Stimulated activated CD8-positive, alpha-beta memory T cell treated with anti-CD3 and anti-CD28 coated beads, Interleukin-15, amount 100 ng/mL, for 1 hour (primary cell): ENCODE results near the gene CCR8.

ENCODE experiments used
- DNase-seq: peaks from one replicate; pipeline ENCODE4 v3.0.0-alpha.2; 2020; ENCODE audit warnings: low read depth

The CCR8 gene, protein sequence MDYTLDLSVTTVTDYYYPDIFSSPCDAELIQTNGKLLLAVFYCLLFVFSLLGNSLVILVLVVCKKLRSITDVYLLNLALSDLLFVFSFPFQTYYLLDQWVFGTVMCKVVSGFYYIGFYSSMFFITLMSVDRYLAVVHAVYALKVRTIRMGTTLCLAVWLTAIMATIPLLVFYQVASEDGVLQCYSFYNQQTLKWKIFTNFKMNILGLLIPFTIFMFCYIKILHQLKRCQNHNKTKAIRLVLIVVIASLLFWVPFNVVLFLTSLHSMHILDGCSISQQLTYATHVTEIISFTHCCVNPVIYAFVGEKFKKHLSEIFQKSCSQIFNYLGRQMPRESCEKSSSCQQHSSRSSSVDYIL

DNA sequence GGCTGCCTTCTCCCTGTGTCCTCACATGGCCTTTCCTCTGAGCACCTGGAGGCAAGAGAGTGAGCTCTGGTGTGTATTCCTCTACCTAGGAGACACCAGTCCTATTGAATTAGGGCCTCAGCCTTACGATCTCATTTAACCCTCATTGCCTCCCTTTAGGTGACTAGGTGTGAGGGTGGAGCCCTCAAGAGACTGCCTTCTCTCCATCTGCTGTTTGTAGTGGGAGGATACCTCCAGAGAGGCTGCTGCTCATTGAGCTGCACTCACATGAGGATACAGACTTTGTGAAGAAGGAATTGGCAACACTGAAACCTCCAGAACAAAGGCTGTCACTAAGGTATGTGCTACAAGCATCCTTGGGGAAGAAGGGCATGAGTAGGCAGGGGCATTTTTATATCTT is at the start of gene CCR8:
TSS of gene CCR8 (plus strand) at position 217 of the 400 bp plus-strand sequence. CDS start 2,623 bp downstream, outside the sequence.
- no peak for DNase-seq

DNA sequence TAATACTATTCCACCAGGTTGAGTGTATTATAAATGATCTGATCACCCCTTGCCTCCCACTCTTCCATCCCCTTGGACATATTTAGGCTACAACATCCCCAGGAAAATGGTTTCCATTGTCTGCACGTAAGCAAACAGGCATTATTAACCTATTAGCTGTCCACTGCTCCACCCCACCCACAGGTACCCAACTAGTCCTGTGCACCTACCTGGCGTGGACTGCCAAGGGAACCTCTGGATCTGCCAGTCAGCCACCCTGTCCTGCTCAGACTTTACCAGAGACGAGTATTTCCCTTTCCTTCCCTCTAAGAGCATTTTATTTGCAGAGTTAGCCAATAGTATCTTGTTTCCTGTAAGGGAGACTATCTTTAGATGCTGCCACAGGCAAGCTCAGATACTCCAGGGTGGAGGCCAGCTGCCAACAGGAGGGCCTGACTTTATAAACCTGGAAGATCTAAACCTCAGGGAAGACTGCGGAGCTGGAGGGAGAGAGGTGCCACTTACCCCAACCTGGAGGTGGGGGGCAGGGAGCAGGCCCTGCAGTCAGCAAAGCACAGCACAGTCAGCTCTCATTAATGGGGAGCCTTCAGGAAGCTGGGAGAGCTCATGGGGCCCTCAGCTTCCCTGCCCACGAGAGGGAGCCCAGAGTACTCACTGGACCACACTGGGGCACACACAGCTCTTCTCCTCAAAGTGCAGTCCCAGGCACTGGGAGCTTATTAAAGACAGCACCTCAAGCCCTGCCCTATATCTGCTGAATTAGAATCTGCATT is 49.6 kb upstream of the CCR8 start, which contains the start of gene CX3CR1:
TSS of gene CX3CR1 (minus strand) at position 292 of the 773 bp plus-strand sequence. CDS start 13,527 bp downstream, outside the sequence.
- DNase-seq = no peak

DNA sequence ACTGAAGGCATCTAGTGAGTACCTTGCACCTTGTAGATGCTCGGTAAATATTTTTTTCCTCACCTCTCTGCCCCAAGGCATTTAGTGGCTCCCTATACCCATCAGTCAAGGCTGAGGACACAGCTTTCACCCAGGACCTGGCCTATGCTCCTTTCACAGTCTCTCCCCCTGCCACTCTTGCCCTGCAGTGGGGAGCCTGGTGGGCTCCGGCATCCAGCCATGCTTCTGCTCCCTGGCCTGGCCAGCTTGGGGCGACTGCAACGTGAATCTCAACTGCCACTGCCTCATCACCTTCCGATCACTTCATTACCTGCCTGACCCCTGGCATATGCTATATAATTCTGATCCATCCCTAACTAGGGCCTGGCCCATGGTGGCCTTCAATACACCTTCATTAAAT is 48.9 kb upstream of the CCR8 start:
- no peak for DNase-seq

DNA sequence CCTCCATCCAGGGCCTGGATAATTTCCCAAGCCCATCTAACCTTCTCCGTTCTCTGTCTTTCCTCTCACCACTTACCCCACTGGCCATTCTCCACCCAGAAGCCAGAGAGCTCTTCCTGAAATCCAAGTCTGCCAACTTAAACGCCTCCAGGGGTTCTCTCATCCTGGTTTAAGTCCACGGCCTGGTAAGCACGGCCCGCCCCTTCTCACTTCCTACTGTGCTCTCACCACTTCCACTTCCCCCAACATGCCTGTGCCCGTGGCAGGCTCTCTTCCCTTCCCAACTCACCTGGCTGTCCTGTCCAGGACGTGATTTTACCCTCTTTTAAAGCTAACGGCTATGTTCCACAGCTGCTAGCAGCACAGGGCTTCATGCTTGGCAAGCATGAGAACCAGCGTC is 48.0 kb upstream of the CCR8 start:
- DNase-seq = no peak

DNA sequence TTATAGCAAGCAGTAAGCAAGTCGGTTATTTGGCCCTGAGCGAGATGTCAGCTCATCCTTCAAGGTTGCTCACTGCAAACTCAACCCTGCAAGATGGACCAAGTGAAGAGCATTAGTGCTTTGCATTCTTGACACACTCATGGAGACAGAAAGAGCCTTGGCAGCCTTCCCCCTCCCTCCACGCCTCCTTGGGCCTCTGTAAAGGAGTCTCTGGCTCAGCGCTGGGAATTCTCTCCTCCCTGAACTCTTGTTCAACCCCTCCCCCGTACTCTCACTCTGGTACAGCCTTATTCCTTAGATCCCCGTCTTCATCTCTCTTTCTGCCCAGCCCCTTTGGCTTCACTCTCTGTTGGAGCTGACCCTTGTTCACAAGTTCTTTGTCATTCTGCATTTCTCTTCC is 47.5 kb upstream of the CCR8 start:
- DNase-seq = no peak

DNA sequence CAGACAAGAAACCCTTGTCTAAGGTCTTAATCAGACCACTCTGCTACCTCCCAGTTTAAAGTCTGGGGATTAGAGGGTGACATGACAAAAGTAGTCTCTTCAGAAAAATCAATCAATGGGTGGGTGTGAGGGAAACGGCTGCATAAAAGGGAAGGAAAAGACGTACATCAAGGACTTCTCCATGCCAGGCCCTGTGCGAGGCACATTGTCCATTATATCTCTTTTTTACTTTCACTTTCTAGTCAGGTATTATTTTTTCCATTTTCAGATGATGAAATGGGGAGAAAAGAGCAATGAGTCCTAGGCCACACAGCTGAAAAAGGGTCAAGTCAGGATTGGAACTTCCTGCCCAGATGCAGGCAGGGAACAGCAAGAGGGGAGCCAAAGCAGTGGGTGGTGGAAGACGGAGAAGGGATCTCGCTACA is 45.0 kb upstream of the CCR8 start:
- no peak for DNase-seq

DNA sequence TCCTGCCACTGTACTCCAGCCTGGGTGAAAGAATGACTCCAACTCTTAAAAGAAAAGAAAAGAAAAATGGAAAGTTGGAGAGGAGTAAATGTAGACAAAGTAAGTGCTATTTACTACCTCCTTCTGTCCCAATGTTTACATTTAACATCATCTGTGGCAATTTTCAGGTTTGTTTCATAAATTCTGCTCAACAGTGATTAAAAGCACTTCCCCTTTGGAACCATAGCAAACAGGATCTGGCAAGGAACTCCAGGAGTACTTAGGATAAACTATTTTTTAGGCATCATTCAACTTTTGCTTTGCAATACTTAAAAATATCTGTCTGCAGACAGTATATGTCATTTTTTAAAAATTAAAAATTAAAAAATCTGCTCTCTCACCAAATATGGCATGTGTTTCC is 44.2 kb upstream of the CCR8 start:
- no peak for DNase-seq

DNA sequence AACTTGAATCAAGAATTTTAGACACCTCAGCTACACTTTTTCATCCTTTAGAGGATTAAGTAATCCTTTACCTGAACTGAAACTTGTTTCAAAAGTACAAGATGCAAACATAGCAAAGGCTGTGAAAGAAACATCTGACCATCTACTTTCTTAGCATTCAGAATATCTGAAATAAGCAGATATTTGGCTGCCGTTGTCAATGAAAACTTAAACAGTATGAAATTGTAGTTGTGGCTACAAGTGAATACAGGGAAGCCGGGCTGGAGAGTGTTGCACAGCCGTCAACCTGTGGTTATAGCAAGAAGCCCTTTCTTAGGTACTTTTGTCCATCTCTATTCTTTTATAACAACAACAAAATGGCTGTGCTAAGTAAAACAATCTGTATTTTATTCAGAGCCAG is 42.7 kb upstream of the CCR8 start:
- no peak for DNase-seq

DNA sequence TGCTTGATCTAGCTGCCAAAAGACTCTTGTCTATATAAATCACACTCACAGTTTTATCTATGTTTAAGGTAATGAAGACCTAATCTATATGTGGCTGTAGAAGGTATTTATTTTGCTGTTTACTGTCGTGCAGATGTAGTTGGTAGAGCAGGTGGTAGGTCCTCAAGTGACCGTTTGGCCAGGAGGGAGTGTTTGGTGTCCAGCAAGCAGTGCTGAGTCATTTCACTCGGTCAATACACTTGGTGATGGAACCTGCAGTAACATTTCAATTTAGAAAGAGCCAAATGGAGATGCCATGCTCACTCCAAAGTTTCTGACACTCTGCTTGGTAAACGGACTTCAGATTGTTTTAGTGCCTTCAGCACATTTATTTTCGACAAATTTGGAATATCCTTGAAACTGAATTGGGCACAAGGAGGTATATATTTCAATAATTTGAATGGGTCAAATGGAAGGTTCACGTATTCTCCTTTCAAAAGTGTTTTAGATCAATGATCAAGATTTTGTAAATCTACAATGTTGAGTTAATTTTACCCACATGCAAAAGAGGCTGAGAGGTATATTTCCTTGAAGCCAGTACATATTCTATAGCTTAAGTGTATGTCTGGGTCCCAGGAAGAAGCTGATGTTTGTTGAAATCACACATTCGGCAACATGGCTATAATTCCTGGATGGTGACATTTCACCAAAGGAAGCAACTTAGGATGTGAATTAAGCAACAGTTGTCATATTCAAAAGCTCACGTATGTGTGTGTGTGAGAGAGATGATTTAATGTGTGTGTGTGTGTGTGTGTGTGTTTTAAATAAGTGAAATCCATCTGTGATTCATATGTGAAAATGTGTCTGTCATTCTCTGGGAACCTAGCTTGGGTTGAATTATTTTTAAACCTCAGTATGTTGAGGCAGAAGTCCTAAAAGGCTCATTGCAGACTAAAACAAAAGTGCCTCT is 42.0 kb upstream of the CCR8 start:
- DNase-seq = no peak

DNA sequence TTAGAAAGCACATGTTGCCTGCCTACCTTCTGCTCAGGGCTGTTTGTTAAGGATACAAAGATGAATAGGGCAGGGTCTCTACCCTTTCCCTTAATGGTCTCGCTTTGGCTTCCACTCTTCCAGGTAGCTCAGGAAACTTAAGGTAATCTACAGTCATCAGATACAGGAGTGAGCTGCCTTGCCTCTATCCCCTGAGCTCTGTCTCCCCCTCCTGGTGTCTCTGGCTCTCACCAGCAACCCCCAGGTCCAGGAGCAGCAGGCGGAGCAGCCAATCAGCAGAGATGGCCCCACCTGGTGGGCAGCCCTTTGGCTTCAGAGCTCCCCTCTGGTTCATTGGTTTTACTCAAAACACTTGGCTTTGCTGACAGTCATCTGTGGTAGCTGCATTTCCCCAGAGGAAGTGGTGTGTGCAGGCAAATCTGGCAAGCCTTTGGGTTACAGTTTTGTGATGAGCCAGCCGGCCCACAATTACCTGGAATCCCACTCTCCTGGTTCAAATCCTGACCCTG is 41.2 kb upstream of the CCR8 start:
- DNase-seq = peak; percentile 69

DNA sequence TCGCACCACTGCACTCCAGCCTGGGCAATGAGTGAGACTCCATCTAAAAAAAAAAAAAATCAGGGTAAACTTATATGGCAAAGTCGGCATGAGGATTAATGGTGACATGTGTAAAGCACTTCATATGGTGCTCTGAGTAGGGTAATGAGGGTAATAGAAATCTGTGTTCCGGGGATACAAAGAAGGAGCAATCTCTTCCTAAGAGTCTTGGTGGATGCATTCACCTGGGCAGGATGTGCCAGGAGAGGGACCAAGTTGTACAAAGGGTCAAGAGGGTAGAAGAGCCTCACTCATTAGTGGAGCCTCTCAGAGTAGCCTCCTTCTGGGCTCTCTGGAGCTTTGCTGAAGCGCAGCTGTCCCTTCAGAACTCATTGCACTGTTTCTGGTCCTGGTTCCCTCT is 40.4 kb upstream of the CCR8 start:
- no peak for DNase-seq

DNA sequence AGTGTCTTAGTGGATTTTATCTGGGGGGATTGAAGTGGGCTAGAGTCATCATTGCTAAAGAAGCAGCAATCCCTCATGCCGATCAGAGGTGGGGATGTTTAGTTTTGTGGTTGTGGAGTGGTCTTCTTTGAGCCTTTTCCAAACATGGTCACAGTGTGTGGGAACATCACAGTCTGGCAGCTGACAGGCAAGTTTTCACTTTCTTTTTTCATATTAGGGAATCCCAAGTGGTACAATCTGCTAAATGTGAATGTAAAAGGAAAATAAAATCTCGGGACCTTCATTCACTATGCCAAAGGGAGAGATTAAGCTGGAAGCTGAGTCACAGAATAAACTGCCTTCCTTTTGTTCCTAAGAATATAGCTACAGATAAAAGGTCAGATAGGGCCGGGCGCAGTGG is 39.3 kb upstream of the CCR8 start:
- no peak for DNase-seq

DNA sequence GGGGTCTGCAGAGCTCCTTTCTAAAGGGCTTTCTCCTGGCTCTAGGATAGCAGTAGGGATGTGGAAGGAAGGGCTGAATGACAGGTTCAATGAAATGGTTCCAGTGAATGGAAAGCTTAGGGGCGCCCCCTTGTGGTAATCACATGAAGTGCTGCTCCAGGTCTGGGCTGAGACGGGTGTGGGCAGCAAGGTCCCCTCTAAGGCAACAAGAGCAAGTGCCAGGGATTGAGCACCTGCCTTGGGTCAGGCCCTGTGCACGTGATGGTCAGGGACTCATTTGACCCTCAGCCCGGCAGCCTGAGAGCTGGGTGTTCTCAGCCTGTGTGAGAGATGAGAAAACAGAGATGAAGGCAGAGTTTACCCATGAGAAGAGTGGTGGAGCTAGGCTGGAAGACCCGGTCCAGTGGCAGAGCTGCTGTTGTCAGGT is 37.6 kb upstream of the CCR8 start:
- DNase-seq = peak; percentile 63

DNA sequence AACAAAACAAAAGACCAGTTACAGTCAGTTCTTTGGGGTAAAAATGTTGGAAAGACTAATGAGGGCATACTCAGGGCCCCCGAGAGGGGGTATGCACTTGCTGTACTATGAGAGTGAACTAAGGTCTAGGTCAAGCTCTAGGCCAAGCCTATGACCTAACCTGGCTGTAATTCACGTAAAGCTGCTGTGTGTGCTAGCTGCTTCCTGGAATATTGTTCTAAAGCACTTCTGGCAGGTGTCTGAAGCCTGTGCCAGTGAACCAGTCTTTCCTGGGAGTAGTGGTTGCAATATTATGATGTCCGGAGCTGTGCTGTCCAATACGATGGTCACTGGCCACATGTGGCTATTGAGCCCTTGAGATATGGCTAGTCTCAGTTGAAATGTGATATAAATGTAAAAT is 36.5 kb upstream of the CCR8 start:
- no peak for DNase-seq

DNA sequence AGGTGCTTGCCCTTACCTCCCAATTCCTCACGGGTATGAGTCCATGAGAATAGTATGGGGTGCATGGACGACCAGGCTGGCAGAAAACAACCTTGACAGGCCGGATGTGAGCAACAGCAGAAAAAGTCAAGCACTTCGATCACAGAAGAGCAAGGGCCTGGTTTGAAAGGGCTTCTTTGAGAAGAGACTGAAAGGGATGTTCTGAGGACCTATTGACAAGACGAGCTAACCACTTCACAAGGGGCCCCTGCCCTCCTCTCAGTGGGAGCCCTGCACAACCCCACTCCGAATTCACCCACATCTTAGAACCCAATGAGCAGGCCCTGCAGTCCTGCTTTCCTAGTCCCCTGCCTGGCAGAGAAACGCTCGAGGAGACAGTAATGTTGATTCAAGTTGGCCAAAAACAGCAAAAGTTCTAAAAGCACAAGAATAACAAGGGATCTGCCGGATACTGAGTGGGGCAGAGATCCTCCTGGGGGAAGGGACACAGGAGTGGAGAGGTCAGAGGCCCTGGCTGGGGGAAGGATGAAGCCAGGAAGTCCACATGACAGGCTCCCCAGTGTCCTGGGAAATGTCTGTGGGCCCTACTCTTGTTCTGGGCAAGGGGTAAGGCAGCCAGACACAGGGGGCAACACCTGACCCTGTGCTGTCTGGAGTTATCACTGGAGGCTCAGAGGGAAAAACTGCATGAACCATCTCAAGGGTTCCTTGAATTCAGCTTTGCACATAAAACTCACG is 34.9 kb upstream of the CCR8 start:
- no peak for DNase-seq

DNA sequence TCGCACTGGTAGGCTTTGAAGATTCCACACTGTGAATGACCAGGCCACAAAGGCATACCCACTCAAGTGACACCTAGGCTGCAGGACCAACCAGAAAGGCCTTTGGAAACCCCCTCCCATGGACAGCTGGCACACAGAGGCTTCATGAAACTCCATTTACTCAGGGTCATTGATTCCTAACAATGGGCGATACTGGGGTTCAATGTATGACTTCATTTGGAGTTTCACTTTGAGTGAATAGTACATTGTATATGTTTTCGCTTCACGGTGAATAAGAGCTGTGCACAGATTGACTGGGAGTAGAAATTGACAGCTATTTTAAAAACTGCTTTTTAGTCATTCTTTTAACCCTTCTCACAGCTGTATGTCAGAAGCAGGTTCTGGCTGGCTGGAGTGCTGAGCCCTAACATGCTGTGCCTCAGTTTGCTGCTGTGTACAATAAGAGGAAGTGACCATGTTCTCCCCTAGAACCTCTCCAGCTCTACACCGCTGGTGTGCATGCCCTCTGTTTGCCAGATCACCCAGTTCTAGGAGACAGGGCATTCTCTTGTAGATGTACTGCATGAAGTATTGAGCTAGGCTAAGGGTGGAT is 34.2 kb upstream of the CCR8 start:
- DNase-seq = no peak

DNA sequence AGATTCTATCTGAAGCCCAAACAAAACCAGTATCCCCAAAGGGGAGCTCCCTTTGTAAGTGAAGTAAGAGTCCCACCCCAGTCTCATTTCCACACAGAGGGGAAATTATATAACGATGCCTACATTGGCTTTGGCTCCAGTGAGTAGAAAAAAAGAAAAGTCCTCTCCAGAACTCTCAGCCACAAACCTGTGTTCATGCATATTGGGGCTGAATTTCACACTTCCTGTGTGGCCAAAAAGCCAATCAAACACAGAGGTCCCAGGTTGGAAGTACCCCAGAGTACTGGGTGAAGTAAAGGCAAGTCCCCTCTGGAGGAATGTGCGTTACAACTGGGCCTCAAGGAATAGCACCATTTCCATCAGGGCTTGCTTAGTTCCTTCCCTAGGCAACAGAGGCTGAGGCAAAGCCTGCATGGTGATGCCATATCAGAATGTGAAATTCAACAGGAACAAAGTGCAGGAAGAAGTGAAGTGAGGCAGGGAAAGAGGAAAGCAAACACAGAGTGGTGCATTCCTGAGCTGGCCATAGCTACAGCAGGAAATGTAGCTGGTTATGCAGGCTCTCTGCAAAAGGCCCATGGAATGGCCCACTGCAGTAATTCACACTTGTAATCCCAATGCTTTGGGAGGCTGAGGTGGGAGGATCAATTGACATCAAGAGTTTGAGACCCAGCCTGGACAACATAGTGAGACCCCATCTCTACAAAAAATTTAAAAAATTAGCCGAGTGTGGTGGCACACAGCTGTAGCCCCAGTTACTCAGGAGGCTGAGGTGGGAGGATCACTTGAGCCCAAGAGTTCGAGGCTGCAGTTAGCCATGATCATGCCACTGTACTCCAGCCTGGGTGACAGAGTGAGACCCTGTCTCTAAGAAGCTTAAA is 33.1 kb upstream of the CCR8 start:
- no peak for DNase-seq

DNA sequence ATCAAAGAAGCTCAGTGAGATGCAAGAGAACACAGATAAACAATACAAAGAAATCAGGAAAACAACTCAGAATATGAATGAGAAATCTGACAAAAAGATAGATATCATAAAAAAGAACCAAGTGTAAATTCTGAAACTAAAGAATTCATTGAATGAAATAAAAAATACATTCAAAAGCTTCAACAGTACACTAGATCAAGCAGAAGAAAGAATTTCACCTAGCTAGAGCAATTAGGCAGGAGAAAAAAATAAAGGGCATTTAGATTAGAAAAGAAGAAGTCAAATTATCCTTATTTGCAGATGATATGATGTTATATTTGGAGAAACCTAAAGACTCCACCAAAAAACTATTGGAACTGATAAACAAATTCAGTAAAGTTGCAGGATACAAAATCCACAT is 30.2 kb upstream of the CCR8 start:
- DNase-seq = no peak

DNA sequence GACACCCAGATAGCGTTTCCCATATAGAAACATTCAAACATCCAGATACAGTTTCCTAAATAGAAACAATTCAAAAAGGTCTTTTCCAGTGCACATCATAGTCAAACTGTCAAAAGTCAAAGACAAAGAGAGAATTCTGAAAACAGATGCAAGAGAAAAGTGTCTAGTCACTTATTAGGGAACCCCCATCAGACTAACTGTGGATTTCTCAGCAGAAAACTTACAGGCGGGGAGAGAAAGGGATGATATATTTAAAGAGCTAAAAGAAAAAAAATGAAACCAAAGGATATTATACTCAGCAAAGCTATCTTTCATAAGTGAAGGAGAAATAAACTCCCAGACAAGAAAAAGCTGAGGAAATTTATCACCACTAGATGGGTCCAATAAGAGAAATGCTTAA is 27.3 kb upstream of the CCR8 start:
- DNase-seq = no peak

DNA sequence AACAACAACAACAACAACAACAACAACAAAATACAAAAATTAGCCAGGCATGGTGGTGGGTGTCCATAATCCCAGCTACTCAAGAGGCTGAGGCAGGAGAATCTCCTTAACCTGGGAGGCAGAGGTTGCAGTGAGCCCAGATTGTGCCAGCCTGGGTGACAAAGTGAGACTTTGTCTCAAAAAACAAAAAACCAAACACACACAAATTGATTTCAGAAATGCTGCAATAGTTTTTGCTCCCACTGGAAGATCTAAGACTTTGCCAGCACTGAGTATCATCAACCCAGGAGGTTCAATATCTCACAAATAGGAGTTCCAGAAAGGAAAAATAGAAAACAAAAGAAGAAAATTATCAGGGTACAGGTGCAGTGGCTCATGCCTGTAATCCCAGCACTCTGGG is 16.2 kb upstream of the CCR8 start:
- no peak for DNase-seq
